Measurements from ENCODE around the gene ZNF267.
"Not testable (repeated sequence)": the region's sequence is repeated elsewhere in the genome, so short reads cannot be mapped to it uniquely, and the experiment has no call there.

ZNF267 gene

GRCh38 chr16:31877876-31878642 is 4.5 kb downstream of the ZNF267 start:
- Histone ChIP-seq H3K27ac (ENCODE audit: insufficient read depth, low read length, poor library complexity, severe bottlenecking) (peak overlapping the region; percentile 98), H3K4me1 (ENCODE audit: control insufficient read depth, insufficient read depth, low read length, poor library complexity, severe bottlenecking) (peaks cover 47% of the 10 kb centered on the region), H3K4me3 (ENCODE audit: insufficient read depth, low read depth, low read length, poor library complexity, severe bottlenecking) (peak overlapping the region; percentile 6), H3K36me3 (ENCODE audit: control insufficient read depth, insufficient read depth, low read length) (peaks cover 6% of the 10 kb centered on the region), H3K27me3 (replicated peaks; ENCODE audit: control insufficient read depth, insufficient read depth, low read length, poor library complexity, severe bottlenecking) (no peaks in the 10 kb centered on the region), H3K9me3 (ENCODE audit: control insufficient read depth, low read length) (no peaks in the 10 kb centered on the region)
- no peak for DNase-seq

GRCh38 chr16:31879937-31880321 is 6.3 kb downstream of the ZNF267 start:
- no peak overlapping the region for H3K4me3 ChIP-seq (ENCODE audit: insufficient read depth, low read depth, low read length, poor library complexity, severe bottlenecking)
- DNase-seq = no peak
- no peaks in the 10 kb centered on the region for H3K27me3 ChIP-seq (replicated peaks; ENCODE audit: control insufficient read depth, insufficient read depth, low read length, poor library complexity, severe bottlenecking)
- H3K4me1 ChIP-seq (ENCODE audit: control insufficient read depth, insufficient read depth, low read length, poor library complexity, severe bottlenecking) = peaks cover 42% of the 10 kb centered on the region
- H3K27ac ChIP-seq (ENCODE audit: insufficient read depth, low read length, poor library complexity, severe bottlenecking) = peak overlapping the region; percentile 55
- no peaks in the 10 kb centered on the region for H3K9me3 ChIP-seq (ENCODE audit: control insufficient read depth, low read length)
- H3K36me3 ChIP-seq (ENCODE audit: control insufficient read depth, insufficient read depth, low read length) = peaks cover 9% of the 10 kb centered on the region

GRCh38 chr16:31880322-31880979 is 6.8 kb downstream of the ZNF267 start:
- H3K4me3 ChIP-seq (ENCODE audit: insufficient read depth, low read depth, low read length, poor library complexity, severe bottlenecking) = no peak overlapping the region
- H3K9me3 ChIP-seq (ENCODE audit: control insufficient read depth, low read length) = no peaks in the 10 kb centered on the region
- H3K4me1 ChIP-seq (ENCODE audit: control insufficient read depth, insufficient read depth, low read length, poor library complexity, severe bottlenecking) = peaks cover 37% of the 10 kb centered on the region
- H3K27me3 ChIP-seq (replicated peaks; ENCODE audit: control insufficient read depth, insufficient read depth, low read length, poor library complexity, severe bottlenecking) = no peaks in the 10 kb centered on the region
- peak in 2 of 3 donors; percentile 24 to 28 for DNase-seq
- H3K36me3 ChIP-seq (ENCODE audit: control insufficient read depth, insufficient read depth, low read length) = peaks cover 14% of the 10 kb centered on the region
- H3K27ac ChIP-seq (ENCODE audit: insufficient read depth, low read length, poor library complexity, severe bottlenecking) = peak overlapping the region; percentile 55

GRCh38 chr16:31886227-31886626 is 12.6 kb downstream of the ZNF267 start:
- H3K36me3 ChIP-seq (ENCODE audit: control insufficient read depth, insufficient read depth, low read length) = peaks cover 42% of the 10 kb centered on the region
- H3K27ac ChIP-seq (ENCODE audit: insufficient read depth, low read length, poor library complexity, severe bottlenecking) = no peak overlapping the region
- no peak overlapping the region for H3K4me3 ChIP-seq (ENCODE audit: insufficient read depth, low read depth, low read length, poor library complexity, severe bottlenecking)
- H3K27me3 ChIP-seq (replicated peaks; ENCODE audit: control insufficient read depth, insufficient read depth, low read length, poor library complexity, severe bottlenecking) = no peaks in the 10 kb centered on the region
- no peaks in the 10 kb centered on the region for H3K4me1 ChIP-seq (ENCODE audit: control insufficient read depth, insufficient read depth, low read length, poor library complexity, severe bottlenecking)
- no peak for DNase-seq
- H3K9me3 ChIP-seq (ENCODE audit: control insufficient read depth, low read length) = no peaks in the 10 kb centered on the region

- H3K4me1 ChIP-seq (ENCODE audit: control insufficient read depth, insufficient read depth, low read length, poor library complexity, severe bottlenecking) = no peaks in the 10 kb centered on the region
- H3K36me3 ChIP-seq (ENCODE audit: control insufficient read depth, insufficient read depth, low read length) = peaks cover 57% of the 10 kb centered on the region
- no peaks in the 10 kb centered on the region for H3K9me3 ChIP-seq (ENCODE audit: control insufficient read depth, low read length)
- no peak for DNase-seq
- H3K4me3 ChIP-seq (ENCODE audit: insufficient read depth, low read depth, low read length, poor library complexity, severe bottlenecking) = no peak overlapping the region
- no peak overlapping the region for H3K27ac ChIP-seq (ENCODE audit: insufficient read depth, low read length, poor library complexity, severe bottlenecking)
- H3K27me3 ChIP-seq (replicated peaks; ENCODE audit: control insufficient read depth, insufficient read depth, low read length, poor library complexity, severe bottlenecking) = no peaks in the 10 kb centered on the region
These were observed 15.1 kb downstream of the ZNF267 start for GRCh38 chr16:31888735-31889134.

GRCh38 chr16:31892111-31892510 is 18.5 kb downstream of the ZNF267 start:
- not testable (repeated sequence) for DNase-seq; H3K4me3 ChIP-seq (ENCODE audit: insufficient read depth, low read depth, low read length, poor library complexity, severe bottlenecking); H3K27me3 ChIP-seq (replicated peaks; ENCODE audit: control insufficient read depth, insufficient read depth, low read length, poor library complexity, severe bottlenecking); H3K27ac ChIP-seq (ENCODE audit: insufficient read depth, low read length, poor library complexity, severe bottlenecking); H3K4me1 ChIP-seq (ENCODE audit: control insufficient read depth, insufficient read depth, low read length, poor library complexity, severe bottlenecking); H3K9me3 ChIP-seq (ENCODE audit: control insufficient read depth, low read length)
- peaks cover 73% of the 10 kb centered on the region for H3K36me3 ChIP-seq (ENCODE audit: control insufficient read depth, insufficient read depth, low read length)

GRCh38 chr16:31893824-31894223 is 20.2 kb downstream of the ZNF267 start:
- H3K4me1 ChIP-seq (ENCODE audit: control insufficient read depth, insufficient read depth, low read length, poor library complexity, severe bottlenecking) = no peaks in the 10 kb centered on the region
- peaks cover 12% of the 10 kb centered on the region for H3K9me3 ChIP-seq (ENCODE audit: control insufficient read depth, low read length)
- H3K4me3 ChIP-seq (ENCODE audit: insufficient read depth, low read depth, low read length, poor library complexity, severe bottlenecking) = no peak overlapping the region
- peaks cover 72% of the 10 kb centered on the region for H3K36me3 ChIP-seq (ENCODE audit: control insufficient read depth, insufficient read depth, low read length)
- H3K27me3 ChIP-seq (replicated peaks; ENCODE audit: control insufficient read depth, insufficient read depth, low read length, poor library complexity, severe bottlenecking) = no peaks in the 10 kb centered on the region
- no peak overlapping the region for H3K27ac ChIP-seq (ENCODE audit: insufficient read depth, low read length, poor library complexity, severe bottlenecking)
- no peak for DNase-seq

- Histone ChIP-seq H3K4me3 (ENCODE audit: insufficient read depth, low read depth, low read length, poor library complexity, severe bottlenecking) (no peak overlapping the region), H3K4me1 (ENCODE audit: control insufficient read depth, insufficient read depth, low read length, poor library complexity, severe bottlenecking) (no peaks in the 10 kb centered on the region), H3K9me3 (ENCODE audit: control insufficient read depth, low read length) (peaks cover 12% of the 10 kb centered on the region), H3K27me3 (replicated peaks; ENCODE audit: control insufficient read depth, insufficient read depth, low read length, poor library complexity, severe bottlenecking) (no peaks in the 10 kb centered on the region), H3K36me3 (ENCODE audit: control insufficient read depth, insufficient read depth, low read length) (peaks cover 41% of the 10 kb centered on the region), H3K27ac (ENCODE audit: insufficient read depth, low read length, poor library complexity, severe bottlenecking) (no peak overlapping the region)
- no peak for DNase-seq
These were observed 23.7 kb downstream of the ZNF267 start for GRCh38 chr16:31897283-31897682.

GRCh38 chr16:31899505-31899904 is 25.9 kb downstream of the ZNF267 start:
- Histone ChIP-seq H3K4me1 (ENCODE audit: control insufficient read depth, insufficient read depth, low read length, poor library complexity, severe bottlenecking) (no peaks in the 10 kb centered on the region), H3K36me3 (ENCODE audit: control insufficient read depth, insufficient read depth, low read length) (peaks cover 29% of the 10 kb centered on the region), H3K9me3 (ENCODE audit: control insufficient read depth, low read length) (peaks cover 12% of the 10 kb centered on the region), H3K27ac (ENCODE audit: insufficient read depth, low read length, poor library complexity, severe bottlenecking) (no peak overlapping the region), H3K27me3 (replicated peaks; ENCODE audit: control insufficient read depth, insufficient read depth, low read length, poor library complexity, severe bottlenecking) (no peaks in the 10 kb centered on the region), H3K4me3 (ENCODE audit: insufficient read depth, low read depth, low read length, poor library complexity, severe bottlenecking) (no peak overlapping the region)
- no peak for DNase-seq

GRCh38 chr16:31904571-31904970 is 31.0 kb downstream of the ZNF267 start:
- H3K36me3 ChIP-seq (ENCODE audit: control insufficient read depth, insufficient read depth, low read length) = peaks cover 15% of the 10 kb centered on the region
- not testable (repeated sequence) for H3K4me1 ChIP-seq (ENCODE audit: control insufficient read depth, insufficient read depth, low read length, poor library complexity, severe bottlenecking); H3K4me3 ChIP-seq (ENCODE audit: insufficient read depth, low read depth, low read length, poor library complexity, severe bottlenecking); H3K27me3 ChIP-seq (replicated peaks; ENCODE audit: control insufficient read depth, insufficient read depth, low read length, poor library complexity, severe bottlenecking); DNase-seq; H3K27ac ChIP-seq (ENCODE audit: insufficient read depth, low read length, poor library complexity, severe bottlenecking); H3K9me3 ChIP-seq (ENCODE audit: control insufficient read depth, low read length)

Data from effector memory CD4-positive, alpha-beta T cell (primary cell).